Skeletal muscle cell (primary cell): ENCODE measurements around the gene ZKSCAN4.

Experiments used
- DNase-seq: peaks from one replicate; pipeline ENCODE4 v3.0.0-alpha.2; 2010; ENCODE audit warnings: low read depth
- H3K4me3 ChIP-seq: 2 replicates; pipeline ENCODE4 v1.5.1; 2011; ENCODE audit warnings: low read depth, mild to moderate bottlenecking, control low read depth, low read length, moderate library complexity

ZKSCAN4 gene

GRCh38 chr6:28212510-28213212, 39.4 kb downstream of the ZKSCAN4 start:
- DNase-seq: peak; percentile 53
- H3K4me3 ChIP-seq: peak overlapping the region; percentile 49

- H3K4me3 ChIP-seq: peak overlapping the region; percentile 49
- DNase-seq: no peak
Measured at GRCh38 chr6:28211840-28212509, 40.1 kb downstream of the ZKSCAN4 start.

GRCh38 chr6:28209753-28210535, 42.1 kb downstream of the ZKSCAN4 start:
- H3K4me3 ChIP-seq: no peak overlapping the region

GRCh38 chr6:28208111-28208659, 43.9 kb downstream of the ZKSCAN4 start:
- H3K4me3 ChIP-seq: peak overlapping the region; percentile 57
- DNase-seq: no peak

More at GRCh38 chr6:28209753-28210535, 42.1 kb downstream of the ZKSCAN4 start:
- DNase-seq: no peak

GRCh38 chr6:28207510-28208110, 44.5 kb downstream of the ZKSCAN4 start:
- H3K4me3 ChIP-seq: peak overlapping the region; percentile 57
- DNase-seq: no peak

GRCh38 chr6:28206928-28207509, 45.0 kb downstream of the ZKSCAN4 start:
- no peak for DNase-seq
- peak overlapping the region; percentile 57 for H3K4me3 ChIP-seq

GRCh38 chr6:28206527-28206926, 45.5 kb downstream of the ZKSCAN4 start:
- no peak overlapping the region for H3K4me3 ChIP-seq

GRCh38 chr6:28205879-28206278, 46.2 kb downstream of the ZKSCAN4 start:
- DNase-seq: no peak

More at GRCh38 chr6:28206527-28206926, 45.5 kb downstream of the ZKSCAN4 start:
- DNase-seq: no peak

GRCh38 chr6:28203201-28203600, 48.9 kb downstream of the ZKSCAN4 start:
- DNase-seq: no peak

More at GRCh38 chr6:28205879-28206278, 46.2 kb downstream of the ZKSCAN4 start:
- H3K4me3 ChIP-seq: no peak overlapping the region

GRCh38 chr6:28200020-28200419, 52.0 kb downstream of the ZKSCAN4 start:
- no peak for DNase-seq
- no peak overlapping the region for H3K4me3 ChIP-seq

More at GRCh38 chr6:28203201-28203600, 48.9 kb downstream of the ZKSCAN4 start:
- H3K4me3 ChIP-seq: no peak overlapping the region
